HG02973 (cell line): ENCODE results near the gene ZCCHC24.

Experiments used
- ATAC-seq: cut with Tn5 transposase; IDR thresholded peaks from one replicate; pipeline ENCODE4 v1.9.1; 2021; ENCODE audit warnings: moderate library complexity; ENCODE audit not compliant: unreplicated experiment

The ZCCHC24 gene

DNA sequence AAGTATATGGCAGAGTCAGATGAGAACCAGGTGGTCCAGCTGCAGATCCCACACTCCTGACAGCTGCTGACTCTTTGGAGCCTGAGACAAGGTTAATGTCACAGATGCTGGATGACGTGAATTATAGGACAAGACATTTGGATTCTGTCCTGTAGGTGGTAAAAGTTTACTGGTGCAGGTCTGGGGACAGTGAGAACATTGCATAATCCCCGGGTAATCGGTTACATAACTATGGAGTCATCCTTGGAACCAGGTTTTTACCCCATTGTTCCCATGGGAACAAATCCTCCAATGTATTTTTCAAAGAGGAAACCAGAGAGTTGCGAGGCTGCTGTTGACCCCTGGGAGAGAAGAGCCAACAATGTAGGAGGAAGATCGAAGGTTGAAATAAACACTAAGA is 27.5 kb upstream of the ZCCHC24 start:
- no peak for ATAC-seq

DNA sequence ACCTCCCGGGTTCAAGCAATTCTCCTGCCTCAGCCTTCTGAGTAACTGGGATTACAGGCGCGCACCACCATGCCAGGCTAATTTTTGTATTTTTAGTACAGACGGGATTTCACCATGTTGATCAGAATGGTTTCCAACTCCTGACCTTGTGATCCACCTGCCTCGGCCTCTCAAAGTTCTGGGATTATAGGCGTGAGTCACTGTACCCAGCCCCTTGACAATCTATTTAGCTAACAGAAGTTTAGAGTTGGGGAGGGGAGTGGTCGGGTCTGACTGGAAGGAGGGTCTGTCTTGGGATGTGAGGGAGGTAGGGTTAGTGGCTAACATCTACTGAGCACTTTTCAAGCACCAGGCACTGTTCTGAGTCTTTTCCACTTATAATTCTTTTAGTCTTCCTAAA is 27.0 kb upstream of the ZCCHC24 start:
- ATAC-seq, result no peak

DNA sequence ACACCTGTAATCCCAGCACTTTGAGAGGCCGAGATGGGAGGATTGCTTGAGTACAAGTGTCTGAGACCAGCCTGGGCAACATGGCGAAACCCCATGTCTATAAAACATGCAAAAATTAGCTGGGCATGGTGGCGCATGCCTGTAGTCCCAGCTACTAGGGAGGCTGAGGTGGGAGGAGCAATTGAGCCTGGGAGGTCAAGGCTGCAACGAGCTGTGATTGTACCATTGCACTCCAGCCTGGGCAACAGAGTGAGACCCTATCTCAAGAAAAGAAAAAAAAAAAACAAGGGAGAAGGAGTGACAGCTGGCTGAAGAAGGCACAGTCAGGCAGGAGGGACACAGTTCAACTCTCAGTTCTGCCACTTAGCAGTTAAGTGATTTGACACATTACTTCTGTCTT is 26.4 kb upstream of the ZCCHC24 start:
- ATAC-seq, result no peak

DNA sequence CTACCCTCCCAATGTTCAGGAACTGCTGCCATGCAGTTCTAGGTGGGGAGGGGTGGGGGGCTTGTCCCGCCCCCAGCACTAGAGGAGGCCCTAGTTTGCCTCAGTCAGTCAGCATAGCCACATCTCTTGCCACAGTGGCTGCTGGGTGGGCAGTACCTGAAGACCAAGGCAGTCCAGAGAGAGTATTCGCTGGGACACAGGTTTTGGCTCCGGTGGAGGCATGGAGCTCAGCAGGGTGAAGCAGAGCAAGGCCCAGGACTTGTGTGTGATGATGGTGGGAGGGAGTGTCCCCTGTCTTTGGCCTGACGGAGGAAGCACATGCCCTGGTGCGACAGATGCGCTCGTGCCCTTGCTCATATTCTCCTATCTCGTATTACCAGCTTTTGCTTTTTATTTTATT is 24.7 kb upstream of the ZCCHC24 start:
- ATAC-seq, result no peak

DNA sequence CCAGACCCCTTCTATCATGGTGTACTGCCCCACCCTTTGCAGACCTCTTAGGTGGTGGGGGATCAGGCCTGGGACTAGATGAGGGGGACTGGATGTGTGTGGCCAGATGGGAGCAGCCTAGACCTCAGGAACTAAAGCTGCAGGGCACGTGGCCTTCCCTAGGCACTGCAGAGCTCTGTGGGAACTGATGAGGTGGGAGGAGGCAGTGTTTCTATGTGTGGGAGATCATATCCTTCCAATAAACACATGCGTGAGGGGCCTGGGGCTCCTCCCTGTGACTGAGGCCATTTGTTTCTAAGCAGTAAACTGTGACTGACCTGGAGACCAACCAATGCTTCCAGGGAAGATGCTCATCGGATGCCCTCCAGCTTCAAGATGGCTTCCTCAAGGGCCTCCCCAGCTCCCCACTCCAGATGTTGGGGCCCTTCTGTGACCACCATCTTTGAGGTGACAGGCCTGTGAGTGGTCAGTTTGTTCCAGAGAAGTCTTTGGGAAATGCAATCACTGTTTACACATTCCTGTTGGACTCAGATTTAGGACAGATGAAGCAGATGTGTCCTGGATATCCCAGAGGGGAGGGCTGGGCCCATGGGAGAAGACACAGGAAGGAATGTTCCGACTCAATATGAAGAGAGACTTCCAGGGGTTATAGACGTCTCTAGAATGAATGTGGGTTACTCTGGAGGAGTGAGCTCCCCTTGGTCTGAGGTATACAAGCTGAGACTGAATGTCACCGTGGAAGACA is 23.6 kb upstream of the ZCCHC24 start:
- no peak for ATAC-seq

DNA sequence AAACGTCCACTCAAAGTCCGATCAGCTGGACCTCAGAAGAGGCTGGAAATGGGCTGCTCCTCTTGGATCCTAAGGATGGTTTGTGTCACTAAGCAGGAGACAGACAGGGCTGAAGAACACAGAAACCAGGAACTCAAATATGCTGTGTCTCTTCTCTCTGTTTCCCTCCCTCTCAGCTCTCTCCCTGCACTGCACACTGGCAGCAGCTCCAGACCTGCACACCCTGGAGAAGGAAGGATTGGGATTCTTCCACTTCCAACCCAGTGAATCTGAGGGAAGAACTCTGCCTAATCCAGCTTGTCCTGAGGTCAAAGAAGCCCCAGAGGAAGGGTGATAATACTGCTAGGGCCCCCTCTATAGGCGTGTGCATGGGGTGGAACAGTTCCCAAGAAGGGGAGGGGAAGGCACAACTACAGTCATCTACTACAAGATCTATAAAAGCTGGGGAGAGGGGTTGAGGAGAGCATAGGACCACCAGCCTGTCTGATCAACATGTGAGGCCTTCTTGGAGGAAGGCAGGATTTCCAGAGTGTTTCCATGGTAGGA is 22.7 kb upstream of the ZCCHC24 start:
- ATAC-seq, result no peak

DNA sequence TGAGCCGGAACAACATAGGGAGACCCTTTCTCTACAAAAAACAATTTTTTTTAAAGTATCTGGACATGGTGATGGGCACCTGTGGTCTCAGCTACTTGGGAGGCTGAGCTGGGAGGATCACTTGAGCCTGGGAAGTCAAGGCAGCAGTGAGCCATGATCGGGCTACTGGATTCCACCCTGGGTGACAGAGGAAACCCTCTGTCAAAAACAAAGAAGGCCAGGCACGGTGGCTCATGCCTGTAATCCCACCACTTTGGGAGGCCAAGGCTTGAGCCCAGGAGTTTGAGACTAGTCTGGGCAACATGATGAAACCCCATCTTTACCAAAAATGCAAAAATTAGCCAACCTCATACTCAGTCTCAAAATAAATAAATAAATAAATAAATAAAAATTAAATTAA is 19.9 kb upstream of the ZCCHC24 start:
- ATAC-seq, result no peak

DNA sequence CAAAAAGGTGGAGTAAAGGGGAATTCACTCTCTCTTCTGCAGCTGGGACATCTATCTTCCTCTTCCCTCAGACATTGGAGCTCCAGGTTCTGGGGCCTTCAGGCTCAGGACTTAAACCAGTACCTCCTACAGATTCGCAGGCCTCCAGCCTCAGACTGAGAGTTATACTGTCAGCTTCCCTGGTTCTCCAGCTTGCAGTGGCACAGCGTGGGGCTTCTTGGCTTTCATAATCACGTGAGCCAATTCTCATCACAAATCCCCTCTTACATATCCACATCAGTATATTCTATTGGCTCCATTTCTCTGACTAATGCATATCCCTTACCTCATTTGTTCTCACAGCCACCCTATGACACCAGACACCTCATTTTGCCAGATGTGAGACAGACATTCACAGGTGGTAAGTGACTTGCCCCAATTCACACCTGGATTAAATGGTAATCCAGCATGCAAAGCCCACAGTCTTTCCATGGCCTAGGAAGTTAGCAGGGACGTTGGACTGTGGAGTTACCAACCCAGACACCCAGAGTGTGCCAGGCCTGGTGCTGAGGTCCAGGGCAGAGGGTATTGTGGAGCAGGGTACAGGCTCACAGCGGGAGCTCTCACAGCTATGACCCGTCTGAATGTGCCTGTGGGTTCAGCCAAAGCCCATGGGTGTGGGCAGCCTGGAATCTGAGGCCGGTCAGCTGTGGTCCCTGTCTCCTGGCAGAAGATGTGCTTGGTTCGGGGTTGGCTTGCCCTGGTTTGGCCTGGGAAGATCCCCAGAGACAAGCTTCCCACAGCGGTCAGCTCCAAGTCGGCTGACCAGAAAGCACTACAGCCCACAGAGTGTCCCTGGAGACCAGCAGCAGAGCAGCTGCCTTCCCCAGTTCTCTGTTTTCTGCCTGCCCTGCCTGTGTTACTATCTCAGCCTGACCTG is 18.4 kb upstream of the ZCCHC24 start:
- no peak for ATAC-seq

DNA sequence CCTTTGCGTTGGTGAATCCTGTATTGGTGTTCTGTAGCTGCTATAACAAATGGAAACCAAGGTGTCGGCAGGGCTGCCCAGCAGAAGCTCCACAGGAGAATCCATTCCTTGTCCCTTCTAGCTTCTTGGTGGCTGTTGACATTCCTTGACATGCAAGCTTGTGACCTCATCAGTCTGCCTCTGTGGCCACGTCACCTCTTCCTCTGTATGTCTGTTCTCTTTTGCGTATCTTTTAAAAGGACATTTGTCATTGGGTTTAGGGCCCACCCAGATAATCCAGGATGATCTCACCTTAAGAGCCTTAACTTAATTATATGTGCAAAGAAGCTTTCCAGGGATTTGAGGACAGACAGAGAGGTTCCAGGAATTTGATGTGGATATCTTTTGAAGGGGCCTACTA is 15.3 kb upstream of the ZCCHC24 start:
- no peak for ATAC-seq

DNA sequence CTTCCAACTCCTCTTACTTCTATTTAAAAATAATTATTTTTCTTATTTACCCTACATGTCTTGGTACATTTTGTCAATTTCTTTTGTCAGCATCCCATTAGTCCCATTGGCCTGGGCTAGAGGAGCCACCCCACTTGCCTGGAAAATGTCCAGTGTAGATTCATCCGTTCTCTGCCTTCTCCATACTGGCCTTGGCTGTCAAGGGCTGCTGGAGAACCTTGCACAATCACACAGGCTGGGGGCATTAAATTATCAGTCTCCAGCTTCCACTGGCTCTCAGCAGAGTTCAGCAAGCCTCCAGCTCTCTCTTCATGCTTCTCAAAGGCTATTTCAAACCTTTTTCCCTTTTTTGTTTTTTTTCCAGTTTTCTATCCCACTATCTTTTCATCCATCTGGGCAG is 13.8 kb upstream of the ZCCHC24 start:
- ATAC-seq, result no peak

DNA sequence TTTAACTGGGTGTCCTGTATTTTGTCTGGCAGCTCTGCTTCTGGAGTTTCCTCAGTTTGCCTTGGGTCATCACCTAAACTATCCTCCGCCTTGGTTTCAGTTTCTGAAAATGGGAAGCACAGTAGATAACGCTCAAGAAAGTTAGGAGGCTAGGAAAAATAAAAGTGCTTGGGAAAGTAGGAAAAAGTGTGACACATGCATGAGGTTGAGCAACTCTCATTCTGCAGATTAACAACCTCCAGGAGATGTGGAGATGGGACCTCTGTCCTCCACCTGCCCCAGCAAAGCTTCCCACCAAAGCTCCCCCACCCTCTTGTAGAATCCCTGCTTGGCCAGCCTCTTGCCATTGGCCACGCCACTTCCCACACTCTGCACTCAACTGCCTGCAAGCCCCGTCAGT is 13.1 kb upstream of the ZCCHC24 start:
- no peak for ATAC-seq

DNA sequence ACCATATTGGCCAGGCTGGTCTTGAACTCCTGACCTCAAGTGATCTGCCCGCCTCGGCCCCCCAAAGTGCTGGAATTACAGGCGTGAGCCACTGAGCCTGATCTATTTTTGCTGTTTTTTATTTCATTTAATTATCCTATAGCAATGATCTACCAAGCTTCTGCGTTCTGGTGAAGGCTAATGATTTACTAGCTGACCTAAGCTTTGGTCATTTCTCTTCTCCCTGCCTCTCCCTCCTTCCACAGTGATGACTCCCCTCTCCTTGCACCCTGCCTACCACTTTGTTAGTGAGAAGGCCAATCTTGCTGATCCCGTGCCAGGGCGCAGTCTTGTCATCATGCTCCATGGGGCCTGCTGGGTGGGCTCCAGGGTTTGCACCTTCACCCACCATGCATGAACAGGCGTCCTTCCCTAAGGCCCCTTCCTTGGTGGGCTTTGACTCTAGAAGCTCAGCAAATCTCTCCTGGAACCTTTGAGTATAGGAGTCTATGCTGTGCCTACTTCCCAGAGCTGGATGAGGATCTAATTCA is 11.9 kb upstream of the ZCCHC24 start:
- ATAC-seq, result no peak

DNA sequence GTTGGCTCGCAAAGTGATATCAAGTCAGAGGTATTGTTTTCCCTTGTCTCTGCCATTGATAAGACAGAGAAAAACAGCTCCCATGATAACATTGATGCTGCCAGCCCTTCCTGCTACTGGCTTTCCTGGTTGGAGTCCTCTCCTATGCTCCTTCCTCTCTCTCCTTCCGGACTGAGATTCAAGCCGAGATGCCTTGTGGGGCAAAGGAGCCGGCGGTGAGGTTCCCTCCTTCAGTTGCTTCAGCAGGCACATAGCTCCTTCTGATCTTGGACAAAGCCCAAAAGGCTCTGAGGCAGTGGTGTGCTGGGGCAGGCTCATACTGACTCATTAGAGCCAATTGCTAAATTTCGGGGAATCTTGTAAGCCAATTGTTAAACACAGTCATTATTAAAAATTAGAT is 8.8 kb upstream of the ZCCHC24 start:
- no peak for ATAC-seq

DNA sequence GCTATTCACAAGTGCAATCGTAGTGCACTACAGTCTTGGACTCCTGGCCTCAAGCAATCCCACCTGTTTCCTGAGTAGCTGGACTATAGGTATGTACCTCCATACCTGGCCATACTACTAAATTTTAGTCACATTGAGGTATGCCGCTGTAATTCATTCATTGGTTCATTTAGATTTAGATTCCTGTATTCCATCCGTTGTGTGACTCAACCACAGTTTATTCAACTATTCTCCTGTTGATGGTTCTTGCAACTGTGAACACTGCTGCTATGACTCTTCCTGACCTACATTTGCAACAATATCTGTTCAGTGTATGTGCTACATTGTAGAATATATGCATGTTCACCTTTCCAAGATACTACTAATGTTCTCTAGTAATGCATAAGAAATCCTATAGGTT is 8.0 kb upstream of the ZCCHC24 start:
- ATAC-seq, result no peak

DNA sequence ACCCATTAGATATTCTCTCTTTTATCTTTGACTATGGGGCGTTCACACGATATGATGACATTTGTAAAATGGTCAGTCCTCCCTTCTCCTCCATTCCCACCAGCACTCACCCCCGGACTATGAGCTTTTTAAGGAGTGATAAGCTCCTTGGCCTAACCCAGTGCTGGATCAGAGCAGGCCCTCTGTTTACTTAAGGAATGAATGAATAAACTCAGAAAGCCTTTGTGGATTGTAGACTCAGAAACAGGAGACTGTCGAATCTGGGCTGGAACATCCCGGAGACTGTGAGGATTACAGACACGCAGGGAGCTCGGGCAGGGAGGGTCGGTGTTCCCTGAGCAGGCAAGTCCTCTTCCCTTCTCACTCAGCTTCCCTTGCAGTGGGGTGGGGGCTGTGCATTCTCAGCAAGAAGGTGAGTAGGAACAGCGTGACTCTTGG is 6.8 kb upstream of the ZCCHC24 start:
- no peak for ATAC-seq

DNA sequence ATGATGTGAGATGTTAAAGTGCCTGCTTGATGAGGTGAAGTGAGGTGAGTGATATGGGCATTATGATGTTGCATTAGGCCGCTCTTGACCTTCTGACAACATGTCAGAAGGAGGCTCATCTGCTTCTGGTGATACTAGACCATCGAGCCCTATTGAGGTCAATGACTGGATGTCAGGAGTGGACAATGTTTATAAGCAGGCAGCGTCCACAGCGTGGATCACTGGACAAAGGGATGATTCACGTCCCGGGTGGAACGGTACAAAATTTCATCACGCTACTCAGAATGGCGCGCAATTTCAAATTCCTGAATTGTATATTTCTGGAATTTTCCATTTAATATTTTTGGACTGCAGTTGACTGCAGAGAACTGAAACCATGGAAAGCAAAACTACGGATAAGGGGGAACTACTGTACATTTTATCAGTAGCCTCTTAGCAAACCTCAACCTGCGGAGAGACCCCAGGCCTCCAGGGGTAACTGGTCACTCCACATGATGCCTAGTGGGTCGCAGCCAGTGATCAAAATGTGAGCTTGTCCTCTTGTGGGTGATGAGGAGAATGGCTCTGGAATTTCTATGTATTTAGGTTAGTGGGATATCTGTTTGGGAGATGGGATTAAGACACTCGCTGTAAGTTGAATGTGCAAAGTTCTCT is 5.7 kb upstream of the ZCCHC24 start:
- ATAC-seq, result no peak

DNA sequence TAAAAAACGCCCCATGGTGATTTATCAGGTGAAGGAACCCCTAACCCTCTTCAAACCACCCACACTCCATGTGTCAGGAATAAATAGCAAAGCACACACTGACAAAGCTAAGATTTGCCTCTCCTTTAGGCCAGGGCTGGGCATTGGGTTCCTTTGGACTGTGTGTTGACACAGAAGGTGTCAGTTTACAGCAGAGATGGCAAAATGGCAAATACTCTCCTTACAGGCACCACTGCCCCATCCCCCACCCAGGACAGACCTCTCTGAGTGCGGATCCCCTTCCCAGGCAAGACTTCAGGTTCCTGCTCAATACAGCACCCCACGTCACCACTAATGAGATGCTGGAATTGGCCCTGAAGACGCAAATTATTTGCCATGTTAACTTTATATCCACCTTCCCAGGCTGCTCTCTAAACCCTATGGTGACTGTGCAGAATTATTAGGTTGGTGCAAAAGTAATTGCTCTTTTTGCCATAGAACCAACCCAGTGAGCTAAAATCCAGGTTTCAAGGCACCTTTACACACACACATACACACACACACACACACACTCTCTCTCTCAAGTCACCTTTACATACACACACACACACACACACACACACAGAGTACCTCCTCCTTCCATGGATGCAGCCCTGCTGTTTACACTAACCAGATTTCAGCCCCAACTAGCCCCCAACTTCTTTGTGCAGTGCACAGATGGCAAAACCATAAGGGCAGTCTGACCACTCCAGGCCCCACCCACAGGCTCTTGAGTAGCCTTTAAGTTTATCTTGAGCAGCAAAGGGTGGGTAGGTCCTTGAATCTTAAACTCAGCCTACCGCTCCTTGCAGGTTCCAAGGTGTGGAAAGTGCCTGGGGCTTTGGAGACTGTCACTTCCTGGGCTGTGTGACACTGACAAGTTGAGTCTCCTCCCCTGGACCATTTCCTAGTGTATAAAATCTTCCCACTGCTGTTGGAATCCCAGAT is 4.0 kb upstream of the ZCCHC24 start:
- ATAC-seq, result no peak

DNA sequence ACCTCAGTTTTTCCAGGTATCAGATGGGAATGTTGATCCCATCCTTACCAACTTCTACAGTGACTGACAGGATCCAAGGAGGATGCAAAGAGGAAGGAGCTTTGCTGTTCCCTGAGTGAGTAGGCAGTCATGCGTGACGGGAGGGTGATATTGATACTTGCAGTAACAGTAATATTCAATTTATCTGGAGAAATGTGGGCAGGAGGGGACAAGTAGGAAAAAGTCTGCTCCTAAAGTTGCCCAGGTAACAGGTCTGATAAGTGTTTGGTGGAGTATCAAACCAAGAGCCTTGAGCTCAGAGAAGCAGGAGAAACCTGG is 3.3 kb upstream of the ZCCHC24 start:
- ATAC-seq, result no peak

DNA sequence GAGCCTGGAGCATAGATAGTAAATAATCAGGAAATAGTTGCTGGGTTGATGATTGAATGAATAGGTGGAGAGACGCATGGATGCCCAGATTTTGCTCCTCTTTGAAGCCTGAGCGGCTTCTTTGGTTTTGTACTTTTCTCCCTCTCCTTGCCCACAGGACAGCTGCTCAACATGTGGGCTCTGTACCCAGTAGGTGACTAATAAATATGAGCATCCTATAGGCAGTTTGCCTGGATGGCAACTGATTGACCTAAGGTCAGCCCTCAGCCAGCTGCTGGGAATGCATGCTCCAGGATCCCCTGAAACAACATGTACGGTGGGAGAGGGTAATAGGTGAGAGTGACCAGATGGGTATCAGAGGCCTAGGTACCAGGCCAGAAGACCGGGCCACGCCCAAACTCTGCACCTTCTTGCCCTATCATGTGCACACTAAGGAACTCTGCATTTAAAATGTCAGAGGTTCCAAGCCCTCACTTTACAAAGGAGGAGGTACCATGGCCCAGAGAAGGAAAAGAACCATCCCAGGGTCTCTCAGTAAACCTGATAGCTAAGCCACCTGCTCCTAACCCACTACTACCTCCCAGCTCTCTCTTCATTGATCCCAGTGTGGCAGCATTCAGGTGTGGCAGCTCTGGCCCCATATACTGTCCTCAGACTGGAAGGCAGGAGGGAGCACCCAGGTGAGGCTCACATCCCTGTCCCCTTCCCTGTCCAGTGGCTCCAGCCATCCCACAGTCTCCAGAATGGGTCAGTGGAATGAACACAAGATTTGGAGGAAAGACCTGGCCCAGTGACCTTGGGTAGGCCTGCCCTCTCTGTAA is 2.7 kb upstream of the ZCCHC24 start:
- no peak for ATAC-seq
